PC-9 (cell line): Measurements from ENCODE around the gene CHMP2A. TPM values are rescaled to one million over a fixed set of nuclear protein-coding genes. Genes with fewer than 3 reads are reported as not detected.

Experiments
- BruUV-seq: library from RNA; stranded (reverse); fragments of 400-500 nt; replicated peaks from 2 replicates; lab custom pipeline; 2021; lab: Mats Ljungman, UMichigan
- CTCF ChIA-PET: fragments of 300-600 bp; sonication (Branson Sonifier 250); formaldehyde crosslinking; loops from one replicate; lab custom pipeline; 2022; ENCODE audit warnings: antibody characterized with exemption; lab: Charles Lee
- POLR2A ChIA-PET: fragments of 300-600 bp; sonication (Branson Sonifier 250); formaldehyde crosslinking; loops from one replicate; lab custom pipeline; 2022; ENCODE audit warnings: antibody characterized with exemption; ENCODE audit not compliant: unreplicated experiment; lab: Charles Lee
- DNase-seq, 2 experiments: peaks; one replicate each; pipeline versions ENCODE4 v3.0.0 to v3.0.0-alpha.2; 2015 to 2022; ENCODE audit warnings: mixed read lengths in 1 of 2
- H2AFZ ChIP-seq: fragments of 200-600 bp; sonication (generic); 2 replicates; pipeline ENCODE4 v1.8.1; 2017; ENCODE audit warnings: antibody characterized with exemption
- H3F3A ChIP-seq: fragments of 200-600 bp; sonication (generic); 2 replicates; pipeline ENCODE4 v1.8.1; 2017; ENCODE audit warnings: antibody characterized with exemption, mild to moderate bottlenecking, low read depth; ENCODE audit not compliant: insufficient read depth
- H3K27ac ChIP-seq: fragments of 200-600 bp; sonication (generic); 2 replicates; pipeline ENCODE4 v1.6.1; 2016; ENCODE audit warnings: mixed run types
- H3K27me3 ChIP-seq: fragments of 200-600 bp; sonication (generic); 2 replicates; pipeline ENCODE4 v1.6.1; 2016; ENCODE audit warnings: low read depth, mixed run types; ENCODE audit not compliant: insufficient read depth
- H3K36me3 ChIP-seq: fragments of 200-600 bp; sonication (generic); 2 replicates; pipeline ENCODE4 v1.6.1; 2016; ENCODE audit warnings: low read depth, mixed run types
- H3K4me1 ChIP-seq: fragments of 200-600 bp; sonication (generic); replicated peaks from 2 replicates; pipeline ENCODE4 v1.6.1; 2016; ENCODE audit warnings: mixed run types; ENCODE audit not compliant: insufficient read depth
- H3K4me2 ChIP-seq: fragments of 200-600 bp; sonication (generic); 2 replicates; pipeline ENCODE4 v1.6.1; 2017; ENCODE audit warnings: mixed run types
- H3K4me3 ChIP-seq: fragments of 200-600 bp; sonication (generic); 2 replicates; pipeline ENCODE4 v1.6.1; 2016; ENCODE audit warnings: mixed run types
- H3K79me2 ChIP-seq: fragments of 200-600 bp; sonication (generic); 2 replicates; pipeline ENCODE4 v1.6.1; 2017; ENCODE audit warnings: low read depth, mixed run types
- H3K9me2 ChIP-seq: fragments of 200-600 bp; sonication (generic); 2 replicates; pipeline ENCODE4 v1.8.1; 2017; ENCODE audit warnings: mild to moderate bottlenecking; ENCODE audit not compliant: insufficient read depth
- H3K9me3 ChIP-seq: fragments of 200-600 bp; sonication (generic); 2 replicates; pipeline ENCODE4 v1.8.1; 2016; ENCODE audit warnings: low read depth; ENCODE audit not compliant: insufficient read depth
- H4K20me1 ChIP-seq: fragments of 200-600 bp; sonication (generic); 2 replicates; pipeline ENCODE4 v1.8.1; 2017; ENCODE audit not compliant: insufficient read depth
- EZH2 ChIP-seq: fragments of 200-600 bp; sonication (generic); IDR thresholded peaks from 2 replicates; pipeline ENCODE4 v1.8.0; 2017; ENCODE audit warnings: antibody characterized with exemption, low read depth
- intact Hi-C: fragments of 100-400 bp; cut with micrococcal nuclease; formaldehyde crosslinking; loops from one replicate; pipeline ENCODE4 v1.10.0; 2022; ENCODE audit not compliant: unreplicated experiment
- total RNA-seq: library from RNA; stranded (reverse); gene quantifications from 2 replicates; pipeline ENCODE4 v1.2.3, GENCODE V29; 2021
- TF ChIP-seq, protein P1 (sequence below): fragments of 200-600 bp; sonication (generic); conservative IDR thresholded peaks from 2 replicates; pipeline ENCODE4 v1.6.1; 2017; ENCODE audit warnings: mixed run types, antibody characterized with exemption, mild to moderate bottlenecking, moderate library complexity

The CHMP2A gene
- total RNA-seq, 1 experiment from 2014 or later, result 149 TPM

GRCh38 chr19:58557221-58558065 is 2.5 kb upstream of the CHMP2A start:
- H4K20me1 ChIP-seq, result no peaks in the 10 kb centered on the region
- H3K4me1 ChIP-seq, result peaks cover 7% of the 10 kb centered on the region; the same call in 1 of the 2 replicates
- no peaks in the 10 kb centered on the region for H3K27me3 ChIP-seq
- no peak overlapping the region for H3K27ac ChIP-seq
- peaks cover 13% of the 10 kb centered on the region for H3K79me2 ChIP-seq
- intact Hi-C loops, result no loop called here
- no peak overlapping the region for H2AFZ ChIP-seq
- no TSS peak for BruUV-seq
- no peaks in the 10 kb centered on the region for H3K9me2 ChIP-seq
- H3K4me3 ChIP-seq, result no peak overlapping the region
- CTCF ChIA-PET, result no interaction called here
- TF ChIP-seq, protein P1, sequence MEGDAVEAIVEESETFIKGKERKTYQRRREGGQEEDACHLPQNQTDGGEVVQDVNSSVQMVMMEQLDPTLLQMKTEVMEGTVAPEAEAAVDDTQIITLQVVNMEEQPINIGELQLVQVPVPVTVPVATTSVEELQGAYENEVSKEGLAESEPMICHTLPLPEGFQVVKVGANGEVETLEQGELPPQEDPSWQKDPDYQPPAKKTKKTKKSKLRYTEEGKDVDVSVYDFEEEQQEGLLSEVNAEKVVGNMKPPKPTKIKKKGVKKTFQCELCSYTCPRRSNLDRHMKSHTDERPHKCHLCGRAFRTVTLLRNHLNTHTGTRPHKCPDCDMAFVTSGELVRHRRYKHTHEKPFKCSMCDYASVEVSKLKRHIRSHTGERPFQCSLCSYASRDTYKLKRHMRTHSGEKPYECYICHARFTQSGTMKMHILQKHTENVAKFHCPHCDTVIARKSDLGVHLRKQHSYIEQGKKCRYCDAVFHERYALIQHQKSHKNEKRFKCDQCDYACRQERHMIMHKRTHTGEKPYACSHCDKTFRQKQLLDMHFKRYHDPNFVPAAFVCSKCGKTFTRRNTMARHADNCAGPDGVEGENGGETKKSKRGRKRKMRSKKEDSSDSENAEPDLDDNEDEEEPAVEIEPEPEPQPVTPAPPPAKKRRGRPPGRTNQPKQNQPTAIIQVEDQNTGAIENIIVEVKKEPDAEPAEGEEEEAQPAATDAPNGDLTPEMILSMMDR, result no peak
- POLR2A ChIA-PET, result no interaction called here
- no peaks in the 10 kb centered on the region for H3K36me3 ChIP-seq
- DNase-seq, result no peak
- no peak overlapping the region for H3K4me2 ChIP-seq
- H3K9me3 ChIP-seq, result no peaks in the 10 kb centered on the region
- H3F3A ChIP-seq, result peaks cover 9% of the 10 kb centered on the region; the same call in 1 of the 2 replicates

GRCh38 chr19:58556622-58557220 is 1.8 kb upstream of the CHMP2A start:
- CTCF ChIA-PET, result no interaction called here
- Histone ChIP-seq H3K4me3 (no peak overlapping the region), H3K79me2 (peaks cover 13% of the 10 kb centered on the region), H3K27me3 (no peaks in the 10 kb centered on the region), H3K36me3 (no peaks in the 10 kb centered on the region), H3K9me3 (no peaks in the 10 kb centered on the region), H2AFZ (no peak overlapping the region), H4K20me1 (no peaks in the 10 kb centered on the region), H3K4me1 (peaks cover 7% of the 10 kb centered on the region; the same call in 1 of the 2 replicates), H3F3A (peaks cover 9% of the 10 kb centered on the region; the same call in 1 of the 2 replicates), H3K4me2 (no peak overlapping the region), H3K9me2 (no peaks in the 10 kb centered on the region), H3K27ac (no peak overlapping the region)
- DNase-seq, result no peak
- no peak for TF ChIP-seq EZH2
- TF ChIP-seq, protein P1, result no peak
- POLR2A ChIA-PET, result no interaction called here
- intact Hi-C loops, result no loop called here
- BruUV-seq, result no TSS peak

GRCh38 chr19:58555920-58556621 is 1.2 kb upstream of the CHMP2A start:
- Histone ChIP-seq H4K20me1 (no peaks in the 10 kb centered on the region), H3K27ac (no peak overlapping the region), H3F3A (peaks cover 10% of the 10 kb centered on the region; the same call in 1 of the 2 replicates), H3K4me1 (peaks cover 7% of the 10 kb centered on the region; the same call in 1 of the 2 replicates), H3K9me2 (no peaks in the 10 kb centered on the region), H3K79me2 (peaks cover 13% of the 10 kb centered on the region), H2AFZ (no peak overlapping the region), H3K9me3 (no peaks in the 10 kb centered on the region), H3K27me3 (no peaks in the 10 kb centered on the region), H3K4me3 (no peak overlapping the region), H3K4me2 (no peak overlapping the region), H3K36me3 (no peaks in the 10 kb centered on the region)
- ChIA-PET POLR2A (no interaction called here), CTCF (no interaction called here)
- BruUV-seq, result no TSS peak
- TF ChIP-seq, protein P1, result no peak
- TF ChIP-seq EZH2, result no peak
- intact Hi-C loops, result no loop called here
- DNase-seq, result no peak
